A549 (cell line): ENCODE results near the gene ATP13A1. TPM values are rescaled to one million over a fixed set of nuclear protein-coding genes. Genes with fewer than 3 reads are reported as not detected.

ENCODE experiments used
- ATAC-seq, 2 experiments: fragments of 200-7000 bp in 1 of 2; fragments of >200 bp in 1 of 2; cut with Nextera tagmentation in 1 of 2; cut with Tn5 transposase in 1 of 2; 3 replicates each; pipeline versions ENCODE4 v1.8.0 to v1.9.1; 2018 to 2020; ENCODE audit warnings: mild to moderate bottlenecking in 1 of 2, moderate library complexity in 1 of 2
- CTCF ChIA-PET: fragments of 300-600 bp; sonication (Branson Sonifier 250); formaldehyde crosslinking; extraction: SDS; loops from one replicate; lab custom pipeline; 2021; ENCODE audit warnings: antibody characterized with exemption, inconsistent platforms; lab: Yijun Ruan, JAX
- POLR2A ChIA-PET: fragments of 350-600 bp; formaldehyde crosslinking; extraction: SDS; loops from one replicate; lab custom pipeline; 2021; ENCODE audit warnings: antibody characterized with exemption, inconsistent platforms; lab: Yijun Ruan, JAX
- DNase-seq, 2 experiments: peaks; one replicate each; pipeline versions ENCODE4 v3.0.0 to v3.0.0-alpha.2; 2011 to 2016; ENCODE audit warnings: low read depth in 1 of 2, low spot score in 1 of 2
- FAIRE-seq: peaks from 2 replicates; lab custom pipeline; 2011; peaks lifted over from hg19 to GRCh38; lab: Jason Lieb, UNC
- H3K27ac ChIP-seq, 2 experiments: fragments of >200 bp; sonication (Bioruptor Twin); formaldehyde crosslinking; 3 replicates each; pipeline ENCODE4 v1.5.1; 2016 to 2017
- H3K4me1 ChIP-seq: fragments of >200 bp; sonication (Bioruptor Twin); formaldehyde crosslinking; 3 replicates; pipeline ENCODE4 v1.6.1; 2016
- H3K4me2 ChIP-seq: fragments of >200 bp; sonication (Bioruptor Twin); formaldehyde crosslinking; 3 replicates; pipeline ENCODE4 v1.6.1; 2016
- H3K4me3 ChIP-seq: fragments of >200 bp; sonication (Bioruptor Twin); formaldehyde crosslinking; 3 replicates; pipeline ENCODE4 v1.5.1; 2016
- H3K9me3 ChIP-seq: fragments of >200 bp; sonication (Bioruptor Twin); formaldehyde crosslinking; 3 replicates; pipeline ENCODE4 v1.6.1; 2016
- CBX2 ChIP-seq: fragments of 200-600 bp; sonication (generic); IDR thresholded peaks from 2 replicates; pipeline ENCODE4 v1.6.1; 2016; ENCODE audit warnings: low read depth, mild to moderate bottlenecking, borderline replicate concordance
- CBX8 ChIP-seq: fragments of 200-600 bp; sonication (generic); IDR thresholded peaks from 2 replicates; pipeline ENCODE4 v1.6.1; 2016
- CEBPB ChIP-seq, 2 experiments: fragments of >200 bp in 1 of 2; sonication (Bioruptor Twin) in 1 of 2; formaldehyde crosslinking in 1 of 2; IDR thresholded peaks; 2 replicates each; pipeline ENCODE4 v1.6.1; 2012 to 2016
- CHD4 ChIP-seq: fragments of 200-600 bp; sonication (generic); IDR thresholded peaks from 2 replicates; pipeline ENCODE4 v1.6.1; 2016; ENCODE audit warnings: antibody characterized with exemption, mild to moderate bottlenecking, borderline replicate concordance
- CTCF ChIP-seq: fragments of >200 bp; sonication (Bioruptor Twin); formaldehyde crosslinking; IDR thresholded peaks from 3 replicates; pipeline ENCODE4 v1.5.1; 2016
- ELK1 ChIP-seq: fragments of 150-350 bp; IDR thresholded peaks from 2 replicates; pipeline ENCODE4 v1.6.1; 2014; ENCODE audit warnings: low read depth, mild to moderate bottlenecking, low read length
- EP300 ChIP-seq, 2 experiments: fragments of >200 bp; sonication (Bioruptor Twin); formaldehyde crosslinking; IDR thresholded peaks; 2 replicates in 1 of 2; 3 replicates in 1 of 2; pipeline ENCODE4 v1.6.1; 2016 to 2017
- FOSL2 ChIP-seq, 2 experiments: fragments of 450-650 bp in 1 of 2; fragments of >200 bp in 1 of 2; sonication (Bioruptor Twin) in 1 of 2; formaldehyde crosslinking; IDR thresholded peaks; 2 replicates each; pipeline versions ENCODE4 v1.5.0 to v1.6.1; 2016 to 2020; ENCODE audit warnings: mild to moderate bottlenecking in 1 of 2, moderate library complexity in 1 of 2
- HES2 ChIP-seq: fragments of >200 bp; sonication (Bioruptor Twin); formaldehyde crosslinking; IDR thresholded peaks from 2 replicates; pipeline ENCODE4 v1.6.1; 2016
- HOXA7 ChIP-seq: fragments of 250-450 bp; sonication (Bioruptor Pico); IDR thresholded peaks from 2 replicates; pipeline ENCODE4 v1.5.0; 2020; ENCODE audit warnings: mild to moderate bottlenecking, moderate library complexity
- KDM1A ChIP-seq: fragments of 200-600 bp; sonication (generic); IDR thresholded peaks from 2 replicates; pipeline ENCODE4 v1.6.1; 2016; ENCODE audit warnings: low read depth, mild to moderate bottlenecking
- MAFK ChIP-seq: fragments of 450-650 bp; IDR thresholded peaks from 2 replicates; pipeline ENCODE4 v1.6.1; 2014; ENCODE audit not compliant: partially characterized antibody
- MAX ChIP-seq: IDR thresholded peaks from 2 replicates; pipeline ENCODE4 v1.6.1; 2012
- MAZ ChIP-seq: fragments of 150-350 bp; IDR thresholded peaks from 2 replicates; pipeline ENCODE4 v1.6.1; 2014; ENCODE audit warnings: antibody characterized with exemption, low read depth, low read length, borderline replicate concordance
- MYC ChIP-seq: IDR thresholded peaks from 2 replicates; pipeline ENCODE4 v1.6.1; 2012; ENCODE audit warnings: mild to moderate bottlenecking, inconsistent platforms, low read length, improper control_type of control experiment, borderline replicate concordance
- POLR2AphosphoS2 ChIP-seq: conservative IDR thresholded peaks from 2 replicates; pipeline ENCODE4 v1.6.1; 2012; ENCODE audit warnings: low read length, improper control_type of control experiment, inconsistent platforms
- REST ChIP-seq: fragments of 200-600 bp; sonication (generic); IDR thresholded peaks from 2 replicates; pipeline ENCODE4 v1.6.1; 2016; ENCODE audit warnings: antibody characterized with exemption, mild to moderate bottlenecking, moderate library complexity
- TP53 ChIP-seq: fragments of 250-450 bp; sonication (Bioruptor Pico); IDR thresholded peaks from 2 replicates; pipeline ENCODE4 v1.5.0; 2021; ENCODE audit warnings: mild to moderate bottlenecking, moderate library complexity
- USF2 ChIP-seq: fragments of 450-650 bp; IDR thresholded peaks from 2 replicates; pipeline ENCODE4 v1.6.1; 2014; ENCODE audit warnings: antibody characterized with exemption
- WGBS: methylation state at CpG from one replicate; pipeline ENCODE4 v1.1.6; 2017; ENCODE audit errors: missing lambda C conversion rate; 5-methylcytosine and 5-hydroxymethylcytosine counted together
- polyA plus RNA-seq, 4 experiments: library from polyadenylated mRNA; depleted of rRNA in 3 of 4; stranded (reverse); fragments of >200 nt; fragmentation: RNase III in 1 of 4; extraction: RNeasy Plus Mini Kit Qiagen cat#74134 plus additional on column Dnase treatment in 1 of 4; gene quantifications; 2 replicates in 3 of 4; 3 replicates in 1 of 4; pipeline ENCODE4 v1.2.3, GENCODE V29; 2011 to 2017

ATP13A1 gene
- polyA plus RNA-seq, 2 of the 4 experiments (the other 2 are of a cell fraction) = 10.8 to 30.1 TPM

GRCh38 chr19:19633711-19634515, 29.6 kb downstream of the ATP13A1 start:
- WGBS = 90% methylated on average over 13 of the region's 22 CpGs
- CTCF ChIA-PET = interaction anchor here (2.2 kb wide), 1 partner anchor 10 kb away, joined by 6 read pairs; the partner anchor contains the start of gene GMIP
- no peaks in the 10 kb centered on the region for H3K4me1 ChIP-seq
- no peak for TF ChIP-seq CHD4
- no peak for TF ChIP-seq EP300 (IDR thresholded peaks at IDR 0.05)
- no peak for TF ChIP-seq FOSL2 (IDR thresholded peaks at IDR 0.05)
- TF ChIP-seq FOSL2 (CRISPR knock-in tag; IDR thresholded peaks at IDR 0.05) = no peak
- no peak for TF ChIP-seq MAFK
- TF ChIP-seq MAZ = no peak
- TF ChIP-seq MYC = no peak
- TF ChIP-seq HES2 = no peak
- no peak for TF ChIP-seq ELK1
- no peak for TF ChIP-seq USF2
- POLR2A ChIA-PET = no interaction called here
- H3K4me3 ChIP-seq = no peak overlapping the region
- no peaks in the 10 kb centered on the region for H3K9me3 ChIP-seq
- H3K27ac ChIP-seq = no peak overlapping the region
- DNase-seq (no peak), FAIRE-seq (no peak), ATAC-seq (no peak)
- H3K4me2 ChIP-seq = no peak overlapping the region

- POLR2A ChIA-PET = no interaction called here
- Histone ChIP-seq H3K9me3 (no peaks in the 10 kb centered on the region), H3K4me1 (no peaks in the 10 kb centered on the region), H3K4me2 (no peak overlapping the region), H3K4me3 (no peak overlapping the region), H3K27ac (no peak overlapping the region)
- CTCF ChIA-PET = interaction anchor here (0.9 to 1.0 kb wide), 2 partner anchors 81 to 100 kb away, joined by 3 to 4 read pairs; no protein-coding TSS in a partner anchor
- ATAC-seq (no peak), FAIRE-seq (no peak), DNase-seq (no peak)
- TF ChIP-seq CBX8 (no peak), TP53 (CRISPR knock-in tag) (no peak), CBX2 (no peak)
- 90% methylated on average over 5 of the region's 5 CpGs for WGBS
Observed at GRCh38 chr19:19632661-19633060, 30.8 kb downstream of the ATP13A1 start.

- no peak for FAIRE-seq
- ChIA-PET POLR2A (no interaction called here), CTCF (interaction anchor here (1.1 kb wide), 1 partner anchor 99 kb away, joined by 5 read pairs; no protein-coding TSS in a partner anchor)
- no peak for DNase-seq
- H3K4me1 ChIP-seq = no peaks in the 10 kb centered on the region
- H3K27ac ChIP-seq = no peak overlapping the region
- H3K4me3 ChIP-seq = no peak overlapping the region
- no peaks in the 10 kb centered on the region for H3K9me3 ChIP-seq
- H3K4me2 ChIP-seq = no peak overlapping the region
- ATAC-seq = no peak
- 100% methylated on average over 3 of the region's 7 CpGs for WGBS
- no peak for TF ChIP-seq KDM1A
- TF ChIP-seq CTCF = no peak
- no peak for TF ChIP-seq POLR2AphosphoS2
- no peak for TF ChIP-seq CBX2
- no peak for TF ChIP-seq HOXA7
- no peak for TF ChIP-seq REST
- TF ChIP-seq HES2 = no peak
- TF ChIP-seq MAX = no peak
- no peak for TF ChIP-seq CEBPB (IDR thresholded peaks at IDR 0.05)
Observed at GRCh38 chr19:19631346-19631745, 32.1 kb downstream of the ATP13A1 start.
